Mucosa of stomach (tissue), 1 donor: ENCODE data around the gene FAM209A.
"Not testable (repeated sequence)": the region's sequence is repeated elsewhere in the genome, so short reads cannot be mapped to it uniquely, and the experiment has no call there.

Experiments used
- H3K27me3 ChIP-seq: one replicate; pipeline ENCODE4 v1.7.0; 2013; ENCODE audit warnings: mild to moderate bottlenecking, low read length; ENCODE audit not compliant: control insufficient read depth, insufficient read depth
- H3K36me3 ChIP-seq: one replicate; pipeline ENCODE4 v1.7.0; 2013; ENCODE audit warnings: low read length; ENCODE audit not compliant: control insufficient read depth, insufficient read depth
- H3K4me1 ChIP-seq: one replicate; pipeline ENCODE4 v1.7.0; 2013; ENCODE audit warnings: mild to moderate bottlenecking, low read length; ENCODE audit not compliant: control insufficient read depth, insufficient read depth
- H3K4me3 ChIP-seq: one replicate; pipeline ENCODE4 v1.7.0; 2013; ENCODE audit warnings: low read length
- H3K9ac ChIP-seq: one replicate; pipeline ENCODE4 v1.7.0; 2013; ENCODE audit warnings: mild to moderate bottlenecking, low read length, moderate library complexity
- H3K9me3 ChIP-seq: one replicate; pipeline ENCODE4 v1.7.0; 2013; ENCODE audit warnings: mild to moderate bottlenecking, low read length, moderate library complexity; ENCODE audit not compliant: control insufficient read depth
- donor health status: Pancreatic carcinoma.

FAM209A gene, protein sequence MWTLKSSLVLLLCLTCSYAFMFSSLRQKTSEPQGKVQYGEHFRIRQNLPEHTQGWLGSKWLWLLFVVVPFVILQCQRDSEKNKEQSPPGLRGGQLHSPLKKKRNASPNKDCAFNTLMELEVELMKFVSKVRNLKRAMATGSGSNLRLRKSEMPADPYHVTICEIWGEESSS

GRCh38 chr20:56524444-56524843 lies at the start of gene FAM209A:
TSS of gene FAM209A (plus strand) at chr20:56524744. CDS start at chr20:56524809, 65 bp downstream.
- H3K36me3 ChIP-seq, H3K27me3 ChIP-seq, H3K4me1 ChIP-seq, H3K9me3 ChIP-seq, H3K9ac ChIP-seq, H3K4me3 ChIP-seq: not testable (repeated sequence)

DNA sequence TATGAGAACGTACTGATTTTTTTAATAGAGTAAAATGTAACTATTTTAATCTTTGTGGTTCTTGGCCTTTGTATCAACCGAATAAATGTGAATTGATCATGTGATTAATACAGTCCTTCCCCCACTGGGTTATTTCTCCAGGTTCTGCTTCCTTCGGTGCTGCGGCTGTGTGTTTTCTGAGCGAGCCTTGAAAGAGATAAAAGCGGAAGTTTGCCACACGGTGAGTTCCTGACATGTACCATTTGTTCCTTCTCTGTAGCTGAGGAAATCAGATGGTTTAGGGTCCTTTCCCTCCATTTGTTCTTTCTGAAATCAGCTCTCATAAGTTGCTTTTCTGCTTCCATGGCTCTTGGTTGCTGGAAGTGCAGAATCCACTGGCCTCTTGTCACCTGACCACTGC lies 40.6 kb upstream of the FAM209A start:
- no peaks in the 10 kb centered on the region for H3K4me1 ChIP-seq
- no peak overlapping the region for H3K9ac ChIP-seq
- H3K4me3 ChIP-seq: no peak overlapping the region
- peaks cover 15% of the 10 kb centered on the region for H3K36me3 ChIP-seq
- no peaks in the 10 kb centered on the region for H3K27me3 ChIP-seq
- no peaks in the 10 kb centered on the region for H3K9me3 ChIP-seq

- Histone ChIP-seq H3K4me3 (no peak overlapping the region), H3K9me3 (no peaks in the 10 kb centered on the region), H3K27me3 (no peaks in the 10 kb centered on the region), H3K9ac (no peak overlapping the region), H3K4me1 (no peaks in the 10 kb centered on the region), H3K36me3 (peaks cover 15% of the 10 kb centered on the region)
These were observed 37.3 kb upstream of the FAM209A start for GRCh38 chr20:56487216-56487615.

DNA sequence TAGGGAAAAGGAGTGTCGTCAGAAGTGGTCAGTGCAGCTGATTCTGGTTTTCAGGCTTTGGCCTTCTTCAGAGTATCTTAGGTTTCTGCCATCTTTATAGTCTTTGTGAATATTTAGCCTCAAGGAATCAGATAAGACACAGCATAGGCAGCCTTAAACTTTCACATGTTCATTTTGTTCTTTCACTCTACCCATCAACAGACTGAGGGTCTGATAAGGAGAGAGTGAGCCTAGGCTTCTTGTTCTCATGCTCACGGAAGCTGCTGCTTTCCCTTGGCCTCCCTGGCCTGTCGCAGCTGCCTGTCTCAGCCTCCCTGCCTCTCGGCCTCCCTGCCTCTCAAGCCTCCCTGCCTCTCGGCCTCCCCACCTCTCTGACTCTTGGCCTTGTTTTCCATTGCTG lies 36.0 kb upstream of the FAM209A start:
- H3K27me3 ChIP-seq: no peaks in the 10 kb centered on the region
- H3K9ac ChIP-seq: no peak overlapping the region
- H3K9me3 ChIP-seq: no peaks in the 10 kb centered on the region
- H3K4me3 ChIP-seq: no peak overlapping the region
- peaks cover 15% of the 10 kb centered on the region for H3K36me3 ChIP-seq
- no peaks in the 10 kb centered on the region for H3K4me1 ChIP-seq

DNA sequence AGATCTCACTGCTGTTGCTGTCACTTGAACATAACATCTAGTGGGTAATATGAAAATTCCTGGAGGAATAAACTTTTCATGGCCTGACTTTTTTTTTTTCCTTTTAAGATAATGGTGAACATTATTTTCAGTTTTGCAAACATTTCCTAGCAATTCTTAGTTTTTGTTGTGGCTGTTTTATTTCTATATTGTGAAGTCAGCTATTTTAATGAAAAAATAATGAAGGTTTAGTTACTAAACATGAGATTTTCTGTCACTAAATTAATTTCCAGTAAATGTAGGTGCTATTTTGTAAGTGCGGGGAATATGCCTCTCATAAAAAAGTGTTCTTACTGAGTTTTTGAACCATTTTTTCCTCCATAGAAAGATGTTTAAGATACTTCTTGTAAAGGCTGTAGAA lies 23.4 kb upstream of the FAM209A start:
- Histone ChIP-seq H3K9me3 (no peaks in the 10 kb centered on the region), H3K27me3 (no peaks in the 10 kb centered on the region), H3K4me3 (no peak overlapping the region), H3K9ac (no peak overlapping the region), H3K36me3 (no peaks in the 10 kb centered on the region), H3K4me1 (no peaks in the 10 kb centered on the region)

DNA sequence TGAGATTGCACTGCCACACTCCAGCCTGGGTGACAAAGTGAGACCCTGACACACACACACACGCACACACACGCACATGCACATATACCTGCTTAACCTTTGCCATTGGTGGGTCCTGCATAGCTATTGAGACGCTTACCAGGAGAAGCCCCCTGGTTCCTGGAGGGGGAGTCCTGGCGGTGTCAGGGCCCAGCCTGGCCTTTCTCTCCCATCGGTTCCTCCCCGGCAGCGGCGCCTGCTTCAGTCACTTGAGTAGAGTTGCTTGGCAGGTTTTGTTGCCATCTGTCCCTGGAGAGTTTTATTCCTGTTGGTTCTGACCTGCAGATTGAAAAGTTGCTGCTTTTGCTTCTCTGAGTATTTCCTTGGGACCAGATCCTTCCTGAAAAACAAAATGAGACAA lies 20.6 kb upstream of the FAM209A start:
- Histone ChIP-seq H3K36me3 (no peaks in the 10 kb centered on the region), H3K4me3 (no peak overlapping the region), H3K9ac (no peak overlapping the region)

DNA sequence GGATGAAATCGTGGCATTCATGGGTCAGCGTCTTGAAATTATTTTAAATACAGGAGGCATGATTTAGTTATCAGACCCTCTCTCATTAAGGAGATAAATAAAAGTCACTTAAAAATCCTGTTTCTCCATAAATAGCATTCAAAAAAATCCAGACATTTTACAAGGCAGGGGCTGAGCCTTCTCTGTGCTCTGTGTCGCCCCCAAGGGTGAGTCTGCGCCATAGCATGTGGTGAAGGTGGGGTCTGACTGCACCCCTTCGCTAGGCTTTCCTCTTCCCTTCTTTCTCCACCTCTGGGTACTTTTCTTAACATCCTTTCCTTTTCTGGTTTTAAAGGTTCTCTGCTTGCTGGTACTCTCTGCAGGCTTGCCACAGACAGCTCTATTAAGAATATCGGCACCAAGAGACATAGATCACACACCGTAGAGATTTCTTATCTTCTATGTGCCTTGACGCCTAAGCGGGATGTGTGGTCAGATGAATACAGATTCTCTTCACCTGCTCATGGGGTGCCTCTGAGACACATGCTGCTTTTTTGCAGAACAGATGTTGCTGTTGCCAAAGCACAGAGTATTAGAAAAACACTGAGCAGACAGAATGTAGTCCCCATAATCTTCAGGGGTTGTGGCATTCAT lies 20.1 kb upstream of the FAM209A start:
- no peaks in the 10 kb centered on the region for H3K9me3 ChIP-seq
- no peaks in the 10 kb centered on the region for H3K27me3 ChIP-seq
- H3K9ac ChIP-seq: no peak overlapping the region
- H3K4me3 ChIP-seq: no peak overlapping the region
- H3K36me3 ChIP-seq: no peaks in the 10 kb centered on the region
- no peaks in the 10 kb centered on the region for H3K4me1 ChIP-seq

More for the DNA sequence above, 20.6 kb upstream of the FAM209A start:
- H3K9me3 ChIP-seq: no peaks in the 10 kb centered on the region
- H3K27me3 ChIP-seq: no peaks in the 10 kb centered on the region
- H3K4me1 ChIP-seq: no peaks in the 10 kb centered on the region

DNA sequence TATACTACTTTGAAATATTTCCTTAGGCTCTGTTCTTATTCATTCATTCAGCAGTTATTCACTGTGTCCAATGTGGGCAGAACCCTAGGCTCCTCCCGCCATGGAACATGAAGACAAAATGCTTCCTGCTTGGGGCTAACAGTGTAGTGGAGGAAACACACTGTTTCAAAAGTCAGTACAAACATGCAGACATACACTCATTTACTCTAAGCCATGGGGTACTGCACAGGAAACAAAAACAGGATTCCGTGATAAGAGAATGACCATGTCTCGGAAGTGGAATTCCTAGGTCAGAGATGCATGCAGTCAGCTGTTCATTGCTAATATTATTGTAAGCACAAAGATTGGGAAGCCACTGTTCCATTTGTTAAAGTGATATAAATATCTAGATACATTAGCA lies 18.4 kb upstream of the FAM209A start:
- no peak overlapping the region for H3K9ac ChIP-seq
- H3K36me3 ChIP-seq: no peaks in the 10 kb centered on the region

DNA sequence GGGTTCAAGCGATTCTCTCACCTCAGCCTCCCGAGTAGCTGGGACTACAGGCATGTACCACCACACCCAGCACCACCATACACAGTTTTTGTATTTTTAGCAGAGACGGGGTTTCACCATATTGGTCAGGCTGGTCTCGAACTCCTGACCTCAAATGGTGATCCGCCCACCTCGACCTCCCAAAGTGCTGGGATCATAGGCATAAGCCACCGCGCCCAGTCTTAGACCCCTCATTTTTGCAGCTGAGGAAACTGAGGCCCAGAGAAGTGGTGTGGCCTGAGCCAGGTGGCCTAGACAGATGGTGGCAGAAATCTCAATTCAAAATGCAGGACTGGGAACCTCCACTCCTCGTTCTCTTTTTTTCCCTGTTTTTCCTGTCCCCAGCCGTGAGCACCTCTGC lies 12.6 kb upstream of the FAM209A start:
- H3K4me3 ChIP-seq: no peak overlapping the region
- no peaks in the 10 kb centered on the region for H3K27me3 ChIP-seq
- H3K4me1 ChIP-seq: no peaks in the 10 kb centered on the region
- no peaks in the 10 kb centered on the region for H3K9me3 ChIP-seq
- no peaks in the 10 kb centered on the region for H3K36me3 ChIP-seq
- no peak overlapping the region for H3K9ac ChIP-seq

More for the DNA sequence above, 18.4 kb upstream of the FAM209A start:
- Histone ChIP-seq H3K27me3 (no peaks in the 10 kb centered on the region), H3K9me3 (no peaks in the 10 kb centered on the region), H3K4me3 (no peak overlapping the region), H3K4me1 (no peaks in the 10 kb centered on the region)

DNA sequence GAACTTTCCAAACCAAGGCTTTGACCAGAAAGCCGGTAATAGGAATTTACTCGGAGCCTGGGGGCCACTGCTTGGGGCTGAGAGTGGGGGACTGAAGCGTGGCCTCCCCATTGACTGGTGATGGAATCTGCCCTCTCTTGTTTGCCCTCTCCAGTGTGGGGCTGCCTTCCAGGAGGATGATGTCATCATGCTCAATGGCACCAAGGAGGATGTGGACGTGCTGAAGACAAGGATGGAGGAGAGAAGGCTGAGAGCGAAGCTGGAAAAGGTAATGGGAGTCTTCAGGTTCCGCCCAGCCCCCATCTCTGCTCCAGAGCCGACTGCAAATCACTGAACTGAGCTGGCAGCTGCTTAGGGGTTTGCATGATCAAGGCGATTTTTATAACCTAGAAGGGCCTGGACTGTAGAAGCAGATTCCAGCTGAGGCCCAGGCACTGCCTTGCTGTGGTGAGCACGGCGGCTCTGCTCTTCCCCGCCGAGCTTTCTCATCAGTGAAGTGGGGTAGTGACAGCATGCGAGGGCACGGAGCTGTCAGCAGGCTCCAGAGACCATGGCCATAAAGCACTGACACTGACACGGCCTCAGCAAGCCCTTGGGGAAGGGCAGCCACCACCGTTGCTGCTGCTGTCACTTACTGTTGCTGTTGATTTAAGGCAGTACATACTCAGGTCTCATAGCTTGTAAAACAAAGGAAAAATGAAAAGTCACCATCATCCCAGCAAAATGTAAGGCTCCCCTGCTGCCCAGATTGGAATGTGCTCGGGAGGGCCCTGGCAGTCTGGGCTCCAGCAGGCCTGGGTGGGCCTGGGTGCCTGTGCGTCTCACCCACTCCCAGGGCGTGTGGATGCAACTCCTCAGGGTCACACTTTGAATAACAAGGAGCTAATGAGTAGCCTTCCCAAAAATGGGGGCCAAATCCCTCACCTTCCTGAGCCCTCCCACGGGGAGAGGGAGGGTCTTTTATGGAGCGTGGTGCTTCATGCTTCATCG lies 11.1 kb upstream of the FAM209A start:
- H3K9ac ChIP-seq: no peak overlapping the region
- no peaks in the 10 kb centered on the region for H3K36me3 ChIP-seq
- no peak overlapping the region for H3K4me3 ChIP-seq
- H3K27me3 ChIP-seq: no peaks in the 10 kb centered on the region
- H3K4me1 ChIP-seq: no peaks in the 10 kb centered on the region
- no peaks in the 10 kb centered on the region for H3K9me3 ChIP-seq

DNA sequence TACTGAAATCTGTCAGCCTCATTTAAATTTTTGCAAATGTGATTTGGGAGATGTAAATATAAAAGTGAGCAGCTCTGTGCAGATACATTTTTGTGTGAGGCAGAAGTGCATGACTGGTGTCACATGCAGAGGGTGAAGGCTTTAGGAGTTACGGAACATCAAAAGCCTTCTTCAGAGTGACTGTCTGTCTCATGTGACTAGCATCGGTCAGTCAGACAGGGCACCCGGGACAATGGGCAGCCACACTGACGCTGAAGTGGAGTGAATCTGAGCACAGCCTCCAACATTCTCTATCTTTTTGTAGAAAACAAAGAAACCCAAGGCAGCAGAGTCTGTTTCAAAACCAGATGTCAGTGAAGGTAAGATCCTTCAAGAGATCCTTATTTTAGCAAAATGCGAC lies 7.9 kb upstream of the FAM209A start:
- no peak overlapping the region for H3K4me3 ChIP-seq
- no peaks in the 10 kb centered on the region for H3K9me3 ChIP-seq
- H3K27me3 ChIP-seq: no peaks in the 10 kb centered on the region
- no peak overlapping the region for H3K9ac ChIP-seq
- H3K4me1 ChIP-seq: no peaks in the 10 kb centered on the region
- H3K36me3 ChIP-seq: no peaks in the 10 kb centered on the region

- Histone ChIP-seq H3K4me1 (no peaks in the 10 kb centered on the region), H3K27me3 (no peaks in the 10 kb centered on the region), H3K36me3 (no peaks in the 10 kb centered on the region), H3K9ac (no peak overlapping the region), H3K9me3 (no peaks in the 10 kb centered on the region), H3K4me3 (no peak overlapping the region)
These were observed 7.3 kb upstream of the FAM209A start for GRCh38 chr20:56517211-56517610.
